HG02981 (cell line): ENCODE measurements around the gene SLC15A3.

Experiments used
- ATAC-seq: cut with Tn5 transposase; IDR thresholded peaks from one replicate; pipeline ENCODE4 v1.9.1; 2021; ENCODE audit warnings: mild to moderate bottlenecking, moderate library complexity; ENCODE audit not compliant: unreplicated experiment

Gene SLC15A3

DNA sequence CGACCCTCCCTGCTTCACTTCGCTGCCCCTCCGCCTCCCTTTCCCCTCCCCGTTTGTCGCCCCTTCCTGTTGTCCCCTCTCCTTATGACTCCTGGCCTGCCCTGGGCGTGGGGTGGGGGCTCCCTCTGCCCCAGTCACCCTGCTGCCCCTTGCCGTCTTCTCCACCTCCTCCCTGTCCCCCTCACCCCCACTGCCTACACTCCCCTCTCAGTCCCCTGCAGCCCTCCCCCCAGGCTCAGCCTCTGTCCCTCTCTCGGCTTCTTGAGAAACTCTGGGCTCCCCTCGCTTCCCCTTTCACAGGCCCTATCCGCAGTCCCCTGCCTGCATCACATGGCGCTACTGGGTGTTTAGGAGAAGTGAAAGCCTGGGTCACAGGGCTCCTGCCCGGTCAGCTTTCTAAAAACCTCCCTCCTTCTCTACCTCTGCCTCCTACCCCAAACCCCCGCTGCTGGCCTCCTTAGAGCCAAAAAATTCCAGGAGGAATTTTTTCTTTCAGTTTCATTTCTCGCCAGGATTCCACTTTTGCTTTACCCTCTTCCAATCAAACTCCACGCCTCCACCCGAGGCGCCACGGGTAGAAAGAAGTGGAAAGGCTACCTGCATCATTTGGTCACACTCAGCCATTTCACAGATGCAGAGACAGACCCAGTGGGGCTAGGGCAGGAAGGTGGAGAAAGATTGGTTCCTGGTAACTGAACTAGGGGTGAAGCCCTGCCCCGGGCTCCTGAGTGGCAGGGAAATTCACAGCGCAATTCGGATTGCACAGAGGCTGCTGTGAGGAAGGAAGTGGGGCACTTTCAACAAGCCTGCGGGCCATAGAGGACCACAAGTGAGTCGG, at the start of gene SLC15A3:
SLC15A3 (minus strand) TSS at position 273 of the 838 bp plus-strand sequence. CDS start 625 bp downstream, outside the sequence.
- ATAC-seq, result peak; percentile 77

DNA sequence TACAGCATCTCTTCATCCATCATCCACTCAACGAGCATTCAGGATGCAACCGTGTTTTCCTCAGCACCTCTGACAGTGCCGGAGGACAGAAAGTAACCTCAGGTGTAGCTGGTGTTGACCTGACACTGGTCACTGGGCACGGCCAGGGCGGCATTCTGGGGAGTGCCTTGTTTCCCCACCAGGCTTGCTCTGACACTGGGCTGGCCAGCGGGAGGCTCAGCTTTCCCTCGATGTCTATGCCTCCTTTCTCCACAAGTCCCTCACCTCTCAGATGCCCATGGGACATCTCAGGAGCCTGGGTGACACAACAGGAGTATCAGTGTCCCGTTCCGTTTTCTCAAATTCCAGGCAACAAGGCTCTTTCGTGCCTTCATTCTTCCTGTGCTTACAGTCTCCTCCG, 48.5 kb upstream of the SLC15A3 start:
- no peak for ATAC-seq

DNA sequence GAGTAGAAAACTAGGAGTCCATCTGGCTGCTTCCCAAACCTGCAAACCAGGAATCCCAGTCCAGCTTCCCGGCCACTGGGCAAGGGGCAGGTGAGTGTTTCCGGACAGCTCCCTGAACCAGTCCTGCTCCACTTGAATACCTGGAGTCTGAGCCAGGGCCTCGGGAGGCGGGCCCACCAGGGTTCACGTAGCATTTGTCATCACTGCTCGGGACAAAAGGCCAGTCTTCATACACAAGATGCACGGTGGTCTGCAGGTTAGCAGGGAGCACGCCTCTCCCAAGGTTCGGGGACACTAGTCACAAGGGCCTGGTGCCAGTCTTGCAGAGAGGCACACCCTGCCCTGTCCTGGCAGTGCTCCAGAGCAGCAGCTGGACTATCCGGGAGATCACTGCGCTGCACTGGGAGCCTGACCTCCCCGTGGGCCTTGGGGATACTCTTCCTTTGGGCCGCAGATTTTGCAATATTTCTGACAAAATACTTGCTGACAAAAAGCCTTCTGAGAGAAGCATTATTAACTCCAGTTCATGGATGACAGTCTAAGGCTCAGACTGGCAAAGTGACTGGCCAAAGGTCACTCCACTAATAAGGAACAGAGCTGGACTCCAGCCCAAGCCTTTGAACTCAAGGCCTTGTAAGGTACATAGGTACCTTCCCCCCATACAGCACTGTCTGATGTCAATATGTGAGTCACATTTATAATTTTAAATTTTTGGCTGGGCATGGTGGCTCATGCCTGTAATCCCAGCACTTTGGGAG, 44.6 kb upstream of the SLC15A3 start:
- ATAC-seq, result no peak

DNA sequence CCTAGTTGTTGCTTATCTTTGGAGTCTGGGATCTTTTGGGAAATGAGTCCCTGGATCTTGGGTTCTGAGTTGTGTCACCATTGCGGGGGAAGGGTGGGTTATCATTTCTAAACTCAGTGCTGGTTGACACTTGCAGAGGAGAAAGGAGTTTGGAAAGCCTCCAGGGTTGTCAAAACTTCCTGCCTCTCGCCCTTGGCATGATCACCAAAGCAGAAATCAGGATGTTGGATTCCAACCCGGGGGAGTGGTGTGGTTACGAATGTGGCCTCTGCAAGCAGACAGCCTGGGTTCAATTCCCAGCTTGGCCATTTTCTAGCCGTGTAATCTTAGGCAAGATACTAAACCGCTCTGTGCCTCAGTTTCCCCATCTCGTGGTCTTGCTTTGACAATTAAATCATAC, 43.8 kb upstream of the SLC15A3 start:
- no peak for ATAC-seq

DNA sequence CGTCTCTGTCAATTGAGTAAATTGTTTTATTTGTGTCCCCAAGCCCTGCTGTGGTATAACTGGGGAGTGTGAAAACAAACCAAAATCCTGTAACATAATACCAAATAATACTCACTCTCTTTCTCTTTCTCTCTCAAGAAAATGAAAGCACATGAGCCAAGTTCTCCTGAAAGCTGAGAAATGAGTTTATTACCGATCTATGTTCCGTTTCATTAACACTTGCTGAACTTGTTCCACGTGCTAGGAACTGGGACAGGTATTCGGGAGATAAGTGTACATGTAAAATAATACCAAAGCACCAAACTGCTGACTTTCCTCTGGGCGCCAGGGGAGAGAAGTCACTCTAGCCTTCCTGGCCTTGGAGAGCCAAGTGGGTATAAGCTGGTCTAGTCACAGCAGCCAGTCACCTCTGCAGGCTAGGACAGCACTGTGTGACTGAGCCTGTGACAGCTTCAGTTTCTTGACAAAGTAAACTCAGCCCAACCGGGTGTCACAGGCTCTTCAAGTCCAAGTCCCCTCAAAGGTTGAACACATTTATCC, 42.6 kb upstream of the SLC15A3 start:
- ATAC-seq, result no peak

DNA sequence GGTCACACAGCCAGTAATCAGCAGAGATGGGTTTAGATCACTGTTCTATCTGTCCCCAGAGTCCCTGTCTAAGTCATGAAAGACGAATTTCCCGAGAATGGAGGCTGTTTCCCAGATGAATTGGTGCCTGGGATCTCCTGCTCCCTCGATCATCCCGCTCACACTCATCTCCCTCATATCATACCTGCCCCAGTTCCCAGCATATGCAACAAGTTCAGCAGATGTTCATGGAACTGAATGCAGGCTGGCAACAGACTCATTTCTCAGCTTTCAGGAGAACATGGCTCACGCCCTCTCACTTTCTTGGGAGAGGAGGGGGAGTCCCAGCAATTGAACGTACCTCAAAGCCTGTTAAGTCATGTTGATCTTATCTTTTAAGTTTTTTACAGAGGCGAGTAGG, 41.6 kb upstream of the SLC15A3 start:
- ATAC-seq, result no peak

DNA sequence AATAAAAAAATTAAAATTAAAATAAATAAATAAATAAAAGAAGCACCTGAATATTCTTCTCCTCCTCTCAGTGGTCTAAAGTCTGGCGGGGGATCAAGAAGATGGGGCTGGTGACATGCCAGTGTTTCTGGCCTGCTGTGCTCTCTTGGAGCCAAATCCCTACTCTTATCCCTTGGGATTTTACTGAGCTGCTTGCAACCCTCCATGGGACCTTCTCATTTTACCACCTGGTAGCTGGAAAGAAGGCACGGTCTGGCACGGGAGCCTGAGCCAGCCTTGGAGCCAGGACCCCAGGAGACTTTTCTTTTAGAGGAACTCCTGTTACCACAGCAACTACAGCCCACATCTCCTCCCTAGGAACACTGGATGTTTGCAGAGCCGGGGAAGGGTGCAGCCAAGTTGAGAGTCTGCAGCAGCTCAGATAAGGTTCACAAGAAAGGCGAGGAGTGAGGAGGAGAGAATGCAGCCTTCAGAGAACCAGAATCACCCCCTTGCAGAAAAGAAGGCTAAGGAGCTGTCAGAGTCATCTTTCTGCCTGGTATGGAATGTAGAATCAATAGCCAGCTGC, 41.0 kb upstream of the SLC15A3 start:
- ATAC-seq, result no peak

DNA sequence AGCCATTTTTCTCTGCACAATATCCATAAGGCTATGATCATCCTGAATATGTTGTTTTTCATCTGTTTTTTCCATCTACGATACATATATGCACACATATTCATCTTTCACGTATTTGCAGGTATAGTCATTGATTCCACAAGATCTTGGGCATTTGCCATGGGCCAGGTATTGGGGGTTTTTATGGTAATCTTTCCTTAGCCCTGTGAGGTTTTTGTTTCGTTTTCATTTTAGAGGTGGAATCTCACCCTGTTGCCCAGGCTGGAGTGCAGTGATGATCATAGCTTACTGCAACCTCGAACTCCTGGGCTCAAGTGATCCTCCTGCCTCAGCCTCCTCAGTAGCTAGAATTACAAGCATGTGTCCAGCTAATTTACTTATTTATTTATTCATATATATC, 39.5 kb upstream of the SLC15A3 start:
- no peak for ATAC-seq

DNA sequence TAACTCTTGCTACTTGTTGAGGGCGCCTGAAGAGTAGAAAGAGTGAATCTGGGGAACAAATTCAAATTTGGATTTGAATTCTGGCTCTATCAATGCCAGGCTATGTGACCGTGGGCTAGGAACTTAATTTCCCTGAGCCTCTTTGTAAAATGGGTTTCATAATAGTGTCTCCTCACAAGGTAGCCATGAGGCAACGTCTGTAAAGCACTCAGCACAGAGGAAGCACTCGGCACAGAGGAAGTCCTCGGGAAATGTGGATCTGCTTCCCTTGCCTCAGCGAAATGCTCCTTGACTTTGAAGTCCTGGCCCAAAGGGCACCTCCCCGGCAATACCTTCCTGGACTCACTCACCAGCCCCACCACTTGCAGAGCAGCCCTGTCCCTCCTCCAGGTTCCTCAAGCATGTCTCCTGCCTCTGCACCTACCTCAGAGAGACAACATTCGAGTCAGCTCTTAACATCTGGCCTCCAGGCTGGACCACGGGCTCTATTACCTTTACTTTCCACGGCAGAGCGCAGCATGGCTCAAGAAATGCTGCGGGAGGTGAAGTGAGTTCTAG, 37.2 kb upstream of the SLC15A3 start:
- ATAC-seq, result no peak

DNA sequence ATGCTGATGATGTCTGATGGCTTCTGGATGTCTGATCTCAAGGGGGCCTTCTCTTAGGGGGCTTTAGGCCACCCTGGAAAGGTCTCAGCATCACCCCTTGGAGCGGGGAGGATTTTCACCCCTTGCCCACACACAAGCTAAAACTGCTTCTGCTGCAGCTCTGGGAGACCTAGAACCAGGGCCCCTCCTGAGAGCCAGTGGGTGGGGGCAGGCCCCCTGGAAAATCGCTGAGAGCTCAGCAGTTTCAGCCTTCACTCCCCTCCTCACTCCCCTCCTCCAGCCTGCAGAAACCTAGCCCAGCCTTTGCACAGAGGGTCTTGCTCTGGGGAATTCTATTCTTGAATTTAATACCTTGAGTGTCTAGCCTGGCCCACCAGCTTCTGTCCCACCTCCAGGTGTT, 36.7 kb upstream of the SLC15A3 start:
- ATAC-seq, result no peak

DNA sequence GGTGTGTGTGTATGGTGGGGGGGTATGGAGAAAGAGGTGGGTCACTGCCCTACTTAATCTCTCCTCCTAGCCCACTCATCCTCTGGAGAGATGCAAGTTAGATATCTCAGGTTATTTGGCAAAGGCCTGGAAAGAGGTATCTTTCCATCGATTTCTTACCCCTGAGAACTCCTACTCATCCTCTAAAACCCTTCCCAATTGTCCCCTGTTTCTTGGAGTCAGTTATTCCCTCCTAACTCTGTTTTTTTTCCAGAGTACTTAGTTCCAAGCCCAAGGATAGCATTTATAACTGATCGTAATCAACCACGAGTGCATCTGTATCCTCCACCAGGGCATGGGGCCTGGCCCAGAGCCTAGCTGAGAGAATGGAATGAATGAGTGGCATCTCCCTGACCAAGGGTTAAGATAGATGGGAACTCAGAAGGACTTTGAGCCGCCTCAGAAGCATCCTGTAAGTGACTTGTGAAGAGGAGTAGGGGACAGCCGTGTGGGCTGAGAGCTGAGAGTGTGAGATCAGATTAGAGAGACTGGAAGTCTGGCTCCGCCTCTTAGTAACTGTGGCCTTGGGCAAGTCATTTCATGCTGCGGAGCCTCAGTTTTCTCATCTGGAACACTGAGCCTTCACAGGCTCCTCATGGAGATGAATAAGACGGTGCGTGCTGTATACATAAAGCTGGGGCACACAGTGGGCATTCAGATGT, 35.8 kb upstream of the SLC15A3 start:
- no peak for ATAC-seq

DNA sequence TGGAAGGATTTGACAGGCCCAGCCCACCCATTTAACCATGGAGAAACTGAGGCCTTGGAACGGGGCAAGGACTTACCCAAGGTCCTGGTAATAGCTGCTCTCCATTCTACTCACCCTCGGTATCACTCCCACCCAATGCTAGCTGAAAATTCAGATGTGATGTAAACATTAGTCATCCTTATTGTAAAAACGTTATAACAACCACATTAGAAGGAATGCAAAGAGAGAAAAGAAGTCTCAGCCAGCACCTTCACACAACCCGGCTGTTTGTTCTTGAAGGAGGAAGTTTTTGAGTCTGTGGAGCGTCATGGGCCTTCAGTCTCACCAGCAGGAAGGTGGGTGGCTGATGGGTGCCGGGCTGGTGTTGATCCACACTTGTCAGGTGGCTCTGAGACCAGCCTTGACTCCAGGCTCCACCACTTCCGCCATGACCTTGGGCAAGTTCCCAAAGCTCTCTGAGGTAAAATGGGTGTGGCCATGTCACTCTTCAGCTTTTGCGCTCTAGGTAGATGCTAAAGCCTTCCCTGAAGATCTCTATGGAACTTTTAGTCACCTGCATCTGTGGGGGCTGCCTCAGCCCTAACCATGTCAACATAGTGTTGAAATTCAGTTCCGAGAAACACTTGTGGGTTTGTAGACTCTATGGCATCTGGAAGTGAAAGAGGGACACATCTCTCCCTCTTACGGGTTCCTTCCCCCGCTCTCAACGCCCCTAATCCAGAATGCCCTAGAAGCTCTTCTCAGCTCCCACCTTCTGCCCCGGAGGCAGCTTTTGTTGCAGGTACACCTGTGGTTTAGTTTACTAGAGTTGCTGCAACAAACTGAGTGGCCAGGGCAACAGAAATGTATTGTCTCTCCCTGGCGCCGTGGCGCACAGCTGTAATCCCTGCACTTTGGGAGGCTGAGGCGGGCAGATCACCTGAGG, 34.3 kb upstream of the SLC15A3 start:
- no peak for ATAC-seq

DNA sequence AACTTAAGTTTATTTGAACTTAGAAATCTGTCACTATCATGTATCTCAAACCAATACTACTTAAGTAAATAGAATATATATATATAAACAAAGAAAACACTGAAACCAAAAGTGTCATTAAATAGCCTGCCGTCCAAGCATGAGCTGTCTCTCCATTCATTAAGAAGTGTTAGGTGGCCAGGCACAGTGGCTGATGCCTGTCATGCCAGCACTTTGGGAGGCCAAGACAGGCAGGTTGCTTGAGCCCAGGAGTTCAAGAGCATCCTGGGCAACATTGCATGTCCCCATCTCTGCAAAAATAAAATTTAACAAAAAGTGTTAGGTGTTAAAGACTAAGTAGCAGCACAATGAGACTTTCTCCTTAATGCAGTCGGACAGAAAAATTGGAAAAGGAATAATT, 33.5 kb upstream of the SLC15A3 start:
- no peak for ATAC-seq

DNA sequence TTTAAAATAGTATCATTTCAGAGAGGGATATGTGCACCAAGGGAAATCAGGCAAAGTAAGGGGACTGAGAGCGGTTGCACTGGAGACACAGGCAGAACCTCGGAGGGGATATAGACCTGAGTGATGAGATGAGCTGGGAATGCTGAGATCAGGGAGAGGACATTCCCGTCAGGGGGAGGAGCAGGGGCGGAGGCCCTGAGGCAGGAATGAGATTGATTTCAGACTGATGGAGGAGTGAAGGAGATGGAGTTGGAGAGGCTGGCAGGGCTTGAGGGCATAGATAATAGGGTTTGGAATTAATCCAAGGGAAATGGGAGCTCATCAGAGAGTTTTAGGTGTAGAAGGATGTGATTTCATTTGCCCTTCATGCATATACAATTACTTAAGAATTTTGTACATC, 32.7 kb upstream of the SLC15A3 start:
- no peak for ATAC-seq

DNA sequence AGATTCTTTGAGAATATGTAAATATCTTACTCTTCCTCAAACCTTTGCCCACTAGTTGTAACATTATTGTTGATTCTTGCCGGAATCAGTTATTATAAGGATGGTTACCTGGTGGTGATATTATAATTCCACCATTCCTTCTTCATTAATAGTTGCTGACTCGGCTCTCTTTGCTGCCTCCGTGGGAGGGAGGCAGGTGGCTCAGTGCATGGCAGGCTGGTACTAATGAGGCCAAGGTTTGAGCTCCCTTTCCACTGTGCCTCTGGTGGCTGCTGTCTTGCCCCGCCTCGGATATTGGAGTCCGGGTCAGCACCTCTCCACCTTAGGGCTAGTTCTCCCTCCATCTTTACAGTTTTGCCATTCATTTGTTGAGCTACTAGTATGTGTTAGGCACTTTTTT, 32.2 kb upstream of the SLC15A3 start:
- no peak for ATAC-seq

DNA sequence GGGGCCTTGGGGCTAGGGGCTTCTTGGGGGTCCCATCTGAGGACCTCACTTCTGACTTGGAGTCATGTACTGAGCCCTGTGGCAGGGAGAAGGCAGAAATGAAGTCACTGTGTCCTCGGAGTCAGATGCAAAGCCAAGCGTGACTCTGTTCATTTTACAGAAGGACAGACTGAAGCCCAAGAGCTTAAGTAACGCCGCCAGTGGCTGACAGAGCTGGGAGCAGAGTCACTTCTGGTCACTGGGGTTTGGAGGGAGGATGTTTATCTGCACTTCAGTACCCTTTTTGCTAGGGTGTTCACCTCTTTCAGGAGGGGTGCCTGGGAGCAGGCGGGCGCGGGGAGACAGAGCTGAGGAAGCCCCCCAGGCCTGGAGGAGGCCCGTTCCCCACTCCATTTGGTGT, 30.2 kb upstream of the SLC15A3 start:
- ATAC-seq, result no peak

DNA sequence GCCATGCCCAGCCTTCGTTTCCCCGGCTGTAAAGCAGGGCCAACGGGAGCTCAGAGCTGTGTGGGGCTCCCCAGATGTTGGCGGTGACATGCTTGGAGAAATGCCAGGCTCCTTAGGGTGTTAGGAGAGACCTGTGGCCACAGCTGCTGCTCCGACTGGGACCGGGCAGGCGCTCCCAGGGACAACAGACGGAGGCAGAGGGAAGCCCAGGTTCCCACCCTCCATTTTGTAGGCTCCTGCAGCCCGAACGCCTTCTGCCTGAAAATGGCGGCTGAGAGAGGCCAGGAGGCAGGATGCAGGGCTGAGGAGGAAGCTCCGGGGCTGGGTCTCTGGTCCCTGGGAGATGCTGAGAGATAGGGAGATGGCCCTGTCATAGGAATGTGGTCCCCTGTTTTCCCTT, 29.5 kb upstream of the SLC15A3 start:
- no peak for ATAC-seq

DNA sequence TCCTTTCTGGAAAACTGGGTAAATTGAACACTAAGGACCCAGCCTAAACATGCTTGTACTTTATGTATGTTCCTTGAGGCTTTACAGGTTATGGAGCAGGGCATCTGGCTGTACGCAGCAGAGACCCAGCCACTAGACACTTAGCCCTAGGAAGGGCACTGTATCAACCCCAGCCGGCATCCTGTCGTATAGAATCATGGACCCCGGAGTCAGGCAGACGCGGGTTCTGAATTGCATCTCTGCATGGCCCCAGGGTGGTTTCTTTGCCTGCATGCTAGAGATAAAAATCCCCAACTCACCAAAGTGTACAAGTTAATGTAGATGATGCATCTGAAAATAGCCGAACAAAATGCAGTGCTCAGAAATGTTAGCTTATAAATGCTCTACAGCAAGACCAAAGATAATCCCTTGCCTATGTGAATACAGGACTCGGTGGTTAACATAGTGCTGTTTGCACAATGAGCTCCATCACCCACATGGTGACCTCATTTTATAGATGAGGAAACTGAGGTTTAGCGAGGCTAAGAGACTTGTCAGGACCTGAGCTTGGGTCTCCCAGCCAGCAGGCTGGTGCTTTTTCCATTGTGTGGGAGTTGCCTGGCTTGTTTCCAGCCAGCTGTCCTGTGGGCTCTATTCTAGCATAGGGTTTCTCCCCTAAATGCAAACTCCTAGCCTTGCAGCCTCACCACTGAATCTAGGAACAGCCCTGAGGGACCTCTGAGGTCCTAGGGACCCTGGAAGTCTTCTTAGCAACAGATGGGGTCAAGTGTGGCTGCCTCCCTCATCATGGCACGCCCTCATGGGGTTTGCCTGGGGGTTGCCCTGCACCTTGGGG, 26.8 kb upstream of the SLC15A3 start:
- no peak for ATAC-seq

DNA sequence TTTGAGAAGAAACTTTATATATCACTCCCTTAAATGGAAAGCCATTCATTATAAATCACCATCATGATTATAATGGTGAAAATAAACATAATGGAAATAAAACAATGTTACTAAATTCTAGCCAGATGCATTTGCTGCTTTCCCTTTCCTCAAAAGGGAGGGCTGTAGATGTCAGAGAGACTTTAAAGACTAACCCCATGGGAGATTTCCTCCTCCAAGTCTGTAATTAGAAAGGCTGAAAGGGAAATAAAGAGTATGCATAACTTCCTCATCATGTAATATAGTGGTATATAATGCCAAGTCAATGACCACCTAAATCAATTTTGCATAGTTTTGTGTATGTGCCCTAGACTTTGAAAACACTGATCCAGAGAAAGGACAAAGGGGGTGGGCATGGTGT, 25.9 kb upstream of the SLC15A3 start:
- ATAC-seq, result no peak
